ENCODE results near the gene ITGAL. TPM values are rescaled to one million over a fixed set of nuclear protein-coding genes. Genes with fewer than 3 reads are reported as not detected.

Gene ITGAL
- total and polyA plus RNA-seq, 2 of the 13 experiments (the other 11 are each of a cell fraction or from before 2014, with no cell fraction given) = 0.86 to 1.2 TPM

DNA sequence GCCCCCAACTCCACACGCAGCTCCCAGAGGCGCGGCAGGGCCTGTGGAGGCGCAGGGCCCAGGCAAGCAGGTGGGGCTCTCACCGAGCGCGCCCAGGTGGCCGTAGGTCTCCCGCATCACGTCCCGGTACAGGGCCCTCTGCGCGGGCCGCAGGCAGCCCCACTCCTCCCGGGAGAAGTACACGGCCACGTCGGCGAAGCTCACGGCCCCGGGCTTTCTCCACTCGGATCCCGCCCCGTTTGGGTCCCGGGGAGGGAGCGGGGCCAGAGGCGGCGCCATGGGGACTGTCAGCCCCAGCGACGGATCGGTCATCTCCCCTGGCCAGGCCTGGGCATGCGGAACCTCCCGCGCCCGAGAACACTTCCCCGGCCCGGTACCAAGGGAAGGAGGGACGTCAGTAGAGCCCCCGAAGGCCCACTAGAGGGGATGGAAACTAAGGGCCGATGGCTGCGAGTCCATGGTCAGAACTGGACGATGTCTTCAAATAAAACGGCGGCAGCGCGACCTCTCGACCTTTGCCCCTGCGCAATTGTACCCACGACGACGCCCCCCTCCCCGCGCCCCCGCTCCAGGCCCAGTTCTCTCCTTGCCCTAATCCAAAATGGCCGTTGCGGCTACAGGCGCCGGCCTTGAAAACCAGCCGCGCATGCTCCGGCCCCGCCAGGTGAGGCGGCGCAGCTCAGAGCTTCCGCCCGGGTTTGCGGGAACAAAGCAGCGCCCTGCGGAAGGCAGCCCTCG lies 62.0 kb downstream of the ITGAL start, which contains the start of gene ZNF747 (continued):
- no peak for TF ChIP-seq MAFK (conservative IDR thresholded peaks at IDR 0.05 in 1 of 2, IDR thresholded peaks at IDR 0.05 in 1 of 2; ENCODE audit: low read length in 2 of 2)
- peak; percentile 87 for TF ChIP-seq ZC3H13 (CRISPR knock-in tag; IDR thresholded peaks at IDR 0.05)
- peak; percentile 82; the same call in 1 of the 2 replicates for TF ChIP-seq ZBTB7A (CRISPR knock-in tag; IDR thresholded peaks at IDR 0.05)
- no peak for TF ChIP-seq ZNF891 (CRISPR knock-in tag; IDR thresholded peaks at IDR 0.05)
- TF ChIP-seq IRF2 (CRISPR knock-in tag; IDR thresholded peaks at IDR 0.05) = peak; percentile 57
- TF ChIP-seq, protein P1, sequence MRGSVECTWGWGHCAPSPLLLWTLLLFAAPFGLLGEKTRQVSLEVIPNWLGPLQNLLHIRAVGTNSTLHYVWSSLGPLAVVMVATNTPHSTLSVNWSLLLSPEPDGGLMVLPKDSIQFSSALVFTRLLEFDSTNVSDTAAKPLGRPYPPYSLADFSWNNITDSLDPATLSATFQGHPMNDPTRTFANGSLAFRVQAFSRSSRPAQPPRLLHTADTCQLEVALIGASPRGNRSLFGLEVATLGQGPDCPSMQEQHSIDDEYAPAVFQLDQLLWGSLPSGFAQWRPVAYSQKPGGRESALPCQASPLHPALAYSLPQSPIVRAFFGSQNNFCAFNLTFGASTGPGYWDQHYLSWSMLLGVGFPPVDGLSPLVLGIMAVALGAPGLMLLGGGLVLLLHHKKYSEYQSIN (CRISPR knock-in tag; IDR thresholded peaks at IDR 0.05; ENCODE audit: borderline replicate concordance) = peak; percentile 11; the same call in 1 of the 2 replicates
- TF ChIP-seq ATAD3A (CRISPR knock-in tag; IDR thresholded peaks at IDR 0.05) = no peak
- peak; percentile 89 for TF ChIP-seq ZNF558 (CRISPR knock-in tag; IDR thresholded peaks at IDR 0.05; ENCODE audit: borderline replicate concordance)
- TF ChIP-seq, protein P2, sequence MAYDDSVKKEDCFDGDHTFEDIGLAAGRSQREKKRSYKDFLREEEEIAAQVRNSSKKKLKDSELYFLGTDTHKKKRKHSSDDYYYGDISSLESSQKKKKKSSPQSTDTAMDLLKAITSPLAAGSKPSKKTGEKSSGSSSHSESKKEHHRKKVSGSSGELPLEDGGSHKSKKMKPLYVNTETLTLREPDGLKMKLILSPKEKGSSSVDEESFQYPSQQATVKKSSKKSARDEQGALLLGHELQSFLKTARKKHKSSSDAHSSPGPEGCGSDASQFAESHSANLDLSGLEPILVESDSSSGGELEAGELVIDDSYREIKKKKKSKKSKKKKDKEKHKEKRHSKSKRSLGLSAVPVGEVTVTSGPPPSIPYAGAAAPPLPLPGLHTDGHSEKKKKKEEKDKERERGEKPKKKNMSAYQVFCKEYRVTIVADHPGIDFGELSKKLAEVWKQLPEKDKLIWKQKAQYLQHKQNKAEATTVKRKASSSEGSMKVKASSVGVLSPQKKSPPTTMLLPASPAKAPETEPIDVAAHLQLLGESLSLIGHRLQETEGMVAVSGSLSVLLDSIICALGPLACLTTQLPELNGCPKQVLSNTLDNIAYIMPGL (CRISPR knock-in tag; IDR thresholded peaks at IDR 0.05; ENCODE audit: borderline replicate concordance in 1 of 2, low read depth in 1 of 2) = peak; percentile 91 to 97
- TF ChIP-seq GABPA (IDR thresholded peaks at IDR 0.05; ENCODE audit: low read depth, low read length) = peak; percentile 53
- TF ChIP-seq GABPA (CRISPR knock-in tag; IDR thresholded peaks at IDR 0.05; ENCODE audit: low read depth) = peak; percentile 93
- peak; percentile 94 for TF ChIP-seq ZNF430 (CRISPR knock-in tag; IDR thresholded peaks at IDR 0.05)
- no peak for TF ChIP-seq SMAD9 (CRISPR knock-in tag; IDR thresholded peaks at IDR 0.05)
- TF ChIP-seq ARNT2 (CRISPR knock-in tag; IDR thresholded peaks at IDR 0.05; ENCODE audit: low read depth) = no peak
- peak; percentile 90; the same call in 1 of the 2 replicates for TF ChIP-seq ZNF484 (CRISPR knock-in tag; IDR thresholded peaks at IDR 0.05; ENCODE audit: borderline replicate concordance, low read depth)
- no peak for TF ChIP-seq NFIB (CRISPR knock-in tag; IDR thresholded peaks at IDR 0.05; ENCODE audit: borderline replicate concordance)
- TF ChIP-seq SIX1 (CRISPR knock-in tag; IDR thresholded peaks at IDR 0.05; ENCODE audit: borderline replicate concordance) = peak; percentile 44; the same call in 1 of the 2 replicates
- TF ChIP-seq, protein P3, sequence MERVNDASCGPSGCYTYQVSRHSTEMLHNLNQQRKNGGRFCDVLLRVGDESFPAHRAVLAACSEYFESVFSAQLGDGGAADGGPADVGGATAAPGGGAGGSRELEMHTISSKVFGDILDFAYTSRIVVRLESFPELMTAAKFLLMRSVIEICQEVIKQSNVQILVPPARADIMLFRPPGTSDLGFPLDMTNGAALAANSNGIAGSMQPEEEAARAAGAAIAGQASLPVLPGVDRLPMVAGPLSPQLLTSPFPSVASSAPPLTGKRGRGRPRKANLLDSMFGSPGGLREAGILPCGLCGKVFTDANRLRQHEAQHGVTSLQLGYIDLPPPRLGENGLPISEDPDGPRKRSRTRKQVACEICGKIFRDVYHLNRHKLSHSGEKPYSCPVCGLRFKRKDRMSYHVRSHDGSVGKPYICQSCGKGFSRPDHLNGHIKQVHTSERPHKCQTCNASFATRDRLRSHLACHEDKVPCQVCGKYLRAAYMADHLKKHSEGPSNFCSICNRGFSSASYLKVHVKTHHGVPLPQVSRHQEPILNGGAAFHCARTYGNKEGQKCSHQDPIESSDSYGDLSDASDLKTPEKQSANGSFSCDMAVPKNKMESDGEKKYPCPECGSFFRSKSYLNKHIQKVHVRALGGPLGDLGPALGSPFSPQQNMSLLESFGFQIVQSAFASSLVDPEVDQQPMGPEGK (CRISPR knock-in tag; IDR thresholded peaks at IDR 0.05) = peak; percentile 97
- peak; percentile 96 for TF ChIP-seq ZNF138 (CRISPR knock-in tag; IDR thresholded peaks at IDR 0.05; ENCODE audit: low read depth)
- TF ChIP-seq ZNF660 (CRISPR knock-in tag; IDR thresholded peaks at IDR 0.05; ENCODE audit: borderline replicate concordance, low read depth) = no peak
- TF ChIP-seq, protein P4, sequence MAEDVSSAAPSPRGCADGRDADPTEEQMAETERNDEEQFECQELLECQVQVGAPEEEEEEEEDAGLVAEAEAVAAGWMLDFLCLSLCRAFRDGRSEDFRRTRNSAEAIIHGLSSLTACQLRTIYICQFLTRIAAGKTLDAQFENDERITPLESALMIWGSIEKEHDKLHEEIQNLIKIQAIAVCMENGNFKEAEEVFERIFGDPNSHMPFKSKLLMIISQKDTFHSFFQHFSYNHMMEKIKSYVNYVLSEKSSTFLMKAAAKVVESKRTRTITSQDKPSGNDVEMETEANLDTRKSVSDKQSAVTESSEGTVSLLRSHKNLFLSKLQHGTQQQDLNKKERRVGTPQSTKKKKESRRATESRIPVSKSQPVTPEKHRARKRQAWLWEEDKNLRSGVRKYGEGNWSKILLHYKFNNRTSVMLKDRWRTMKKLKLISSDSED (CRISPR knock-in tag; IDR thresholded peaks at IDR 0.05) = no peak
- peak; percentile 82 for TF ChIP-seq HNF4A (CRISPR knock-in tag; IDR thresholded peaks at IDR 0.05)
- TF ChIP-seq ZSCAN12 (CRISPR knock-in tag; IDR thresholded peaks at IDR 0.05) = no peak
